ENCODE measurements around the gene RPGRIP1L. TPM values are rescaled to one million over a fixed set of nuclear protein-coding genes. Genes with fewer than 3 reads are reported as not detected.

The RPGRIP1L gene
- 9.0 to 10.4 TPM (median 9.7 TPM) in 5 replicates for total RNA-seq (2022; extraction: Qiagen RNA extraction)

GRCh38 chr16:53703590-53704444, at the start of gene RPGRIP1L, which contains the start of gene FTO:
TSS of gene RPGRIP1L (minus strand) at chr16:53703859. CDS start at chr16:53700723, 3,136 bp downstream.
TSS of gene FTO (plus strand) at chr16:53704156.

Other genes starting within 250 kb of the RPGRIP1L start
- gene AKTIP, start 200.7 kb downstream of the RPGRIP1L start, total RNA-seq (2022; extraction: Qiagen RNA extraction), result 21.4 to 26.9 TPM (median 25.0 TPM) in 5 replicates
- gene FTO, start 297 bp upstream of the RPGRIP1L start, total RNA-seq (2022; extraction: Qiagen RNA extraction), result 22.4 to 39.8 TPM (median 27.7 TPM) in 5 replicates

Data from A549 treated with AZD2906 at 1 μM for 4 hours (cell line).